ENCODE results near the gene SCAANT1.

DNA sequence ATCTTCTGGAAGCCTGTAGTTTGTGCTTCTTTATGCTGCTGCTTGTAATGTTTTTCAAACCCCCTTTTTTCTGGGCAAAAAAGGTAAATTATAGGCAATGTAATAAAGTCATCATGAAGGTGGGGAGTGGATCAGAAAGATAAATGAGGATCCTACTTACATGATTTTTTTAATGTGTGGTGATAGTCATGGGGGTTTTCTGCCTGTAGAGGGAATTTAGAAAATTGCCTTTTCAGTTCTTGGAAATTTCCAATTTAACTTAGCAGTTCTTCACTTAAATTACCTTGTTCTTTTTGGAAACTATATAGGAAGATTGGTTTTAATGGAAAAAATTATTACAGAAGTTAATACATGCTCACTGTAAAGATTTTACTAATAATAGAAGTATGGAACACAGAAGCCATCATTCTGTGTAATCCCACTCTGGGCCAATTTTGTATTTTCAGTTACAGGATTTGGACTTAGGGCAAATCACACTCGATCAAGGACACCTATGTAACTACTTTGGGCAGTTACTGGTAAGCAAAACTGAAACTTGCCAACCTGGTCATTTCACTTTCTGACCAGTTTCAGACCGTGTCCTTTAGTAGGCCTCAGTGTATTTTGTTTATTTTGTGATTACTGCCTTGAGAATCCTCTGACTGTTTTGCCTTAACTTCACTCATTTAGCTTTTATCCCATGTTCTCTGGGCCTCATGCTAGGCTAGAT, 10.5 kb upstream of the SCAANT1 start:
- TF ChIP-seq CTCF (IDR thresholded peaks at IDR 0.05; ENCODE audit: low read depth, low read length) (no peak), EZH2phosphoT487 (IDR thresholded peaks at IDR 0.05; ENCODE audit: low read depth) (no peak)
